ENCODE results near the gene STK39.
A peak's percentile ranks its signal among the peaks of the same experiment; 100 is the strongest.
"Not testable (repeated sequence)": the region's sequence is repeated elsewhere in the genome, so short reads cannot be mapped to it uniquely, and the experiment has no call there.

The STK39 gene

DNA sequence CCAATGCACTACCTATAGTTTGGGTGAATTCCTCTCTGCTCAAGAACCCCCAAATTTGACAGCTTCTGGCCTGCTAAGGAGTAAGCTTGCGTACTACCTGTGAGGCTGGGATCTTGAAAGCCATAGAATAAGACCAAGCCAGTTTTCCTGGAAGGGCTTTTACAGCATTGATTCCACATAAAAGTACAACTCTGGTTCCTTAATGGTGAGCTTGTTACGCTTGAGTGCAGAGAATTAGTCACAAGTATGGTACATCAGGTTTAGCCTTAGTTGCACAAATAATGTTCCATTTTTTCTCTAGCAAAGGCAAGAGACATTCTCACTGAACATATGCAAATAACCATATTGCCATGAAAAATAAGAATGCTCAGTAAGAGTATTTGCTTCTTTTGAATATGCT, 39.1 kb upstream of the STK39 start:
- no peak overlapping the region for H3K4me3 ChIP-seq (ENCODE audit: low read length)
- no peak for TF ChIP-seq CTCF (IDR thresholded peaks at IDR 0.05; ENCODE audit: insufficient read depth, low read depth, low read length, missing control alignments)
- DNase-seq (ENCODE audit: low read depth), result peak; percentile 23

- peak; percentile 31 for DNase-seq (ENCODE audit: low read depth)
- H3K4me3 ChIP-seq (ENCODE audit: low read length), result no peak overlapping the region
- no peak for TF ChIP-seq CTCF (IDR thresholded peaks at IDR 0.05; ENCODE audit: insufficient read depth, low read depth, low read length, missing control alignments)
Measured at GRCh38 chr2:168278424-168278888, 31.1 kb upstream of the STK39 start.

GRCh38 chr2:168277276-168277675, 29.9 kb upstream of the STK39 start:
- no peak overlapping the region for H3K4me3 ChIP-seq (ENCODE audit: low read length)
- TF ChIP-seq CTCF (IDR thresholded peaks at IDR 0.05; ENCODE audit: insufficient read depth, low read depth, low read length, missing control alignments), result no peak
- peak; percentile 56 for DNase-seq (ENCODE audit: low read depth)

GRCh38 chr2:168272225-168272624, 24.8 kb upstream of the STK39 start:
- no peak overlapping the region for H3K4me3 ChIP-seq (ENCODE audit: low read length)
- DNase-seq (ENCODE audit: low read depth), result peak; percentile 43
- TF ChIP-seq CTCF (IDR thresholded peaks at IDR 0.05; ENCODE audit: insufficient read depth, low read depth, low read length, missing control alignments), result no peak

DNA sequence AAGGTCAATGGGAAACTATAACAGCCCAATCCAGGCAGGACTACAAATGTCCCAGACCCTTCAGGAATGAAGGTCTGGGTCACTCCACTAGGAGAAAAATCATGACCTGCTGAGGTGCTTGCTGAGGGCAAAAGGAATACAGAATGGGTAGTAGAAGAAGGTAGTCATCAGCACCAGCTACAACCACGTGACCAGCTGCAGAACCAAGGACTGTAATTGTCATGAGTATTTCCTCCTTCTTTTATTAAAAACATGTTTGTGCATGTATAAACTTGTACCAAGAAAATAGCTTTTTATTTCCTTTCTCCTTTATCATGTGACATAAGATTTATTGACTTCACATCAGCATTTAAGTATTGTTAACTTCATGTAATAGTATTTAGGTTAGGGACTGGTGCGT, 15.5 kb upstream of the STK39 start:
- not testable (repeated sequence) for H3K4me3 ChIP-seq (ENCODE audit: low read length)
- peak; percentile 54 for DNase-seq (ENCODE audit: low read depth)

- DNase-seq (ENCODE audit: low read depth), result peak; percentile 19
- H3K4me3 ChIP-seq (ENCODE audit: low read length), result no peak overlapping the region
- TF ChIP-seq CTCF (IDR thresholded peaks at IDR 0.05; ENCODE audit: insufficient read depth, low read depth, low read length, missing control alignments), result no peak
Measured at GRCh38 chr2:168256448-168256847, 9.1 kb upstream of the STK39 start.

- no peak for TF ChIP-seq CTCF (IDR thresholded peaks at IDR 0.05; ENCODE audit: insufficient read depth, low read depth, low read length, missing control alignments)
- no peak for DNase-seq (ENCODE audit: low read depth)
- H3K4me3 ChIP-seq (ENCODE audit: low read length), result no peak overlapping the region
Measured at GRCh38 chr2:168255866-168256265, 8.5 kb upstream of the STK39 start.

All from epithelial cell of esophagus (primary cell).